Neutrophil (primary cell): ENCODE results near the gene NPAS3.

Experiments used
- H3K27ac ChIP-seq: fragments of 200-600 bp; sonication (generic); 2 replicates; pipeline ENCODE4 v1.5.1; 2016; ENCODE audit warnings: mild to moderate bottlenecking, moderate library complexity
- H3K27me3 ChIP-seq: fragments of 200-600 bp; sonication (generic); 2 replicates; pipeline ENCODE4 v1.6.0; 2016; ENCODE audit warnings: mild to moderate bottlenecking
- H3K36me3 ChIP-seq: fragments of 200-600 bp; sonication (generic); 2 replicates; pipeline ENCODE4 v1.5.1; 2017
- H3K4me1 ChIP-seq, 2 experiments: fragments of 200-600 bp in 1 of 2; sonication (generic) in 1 of 2; 1 replicate in 1 of 2; 2 replicates in 1 of 2; pipeline versions ENCODE4 v1.5.1 to v1.6.1; 2013 to 2016; ENCODE audit warnings: low read depth in 1 of 2, low read length in 1 of 2, mild to moderate bottlenecking in 1 of 2, moderate library complexity in 1 of 2; ENCODE audit not compliant: control insufficient read depth in 1 of 2, insufficient read depth in 1 of 2
- H3K4me3 ChIP-seq, 2 experiments: fragments of 200-600 bp in 1 of 2; sonication (generic) in 1 of 2; 1 replicate in 1 of 2; 2 replicates in 1 of 2; pipeline ENCODE4 v1.5.1; 2013 to 2016; ENCODE audit warnings: low read depth in 1 of 2, low read length in 1 of 2, mild to moderate bottlenecking in 1 of 2, moderate library complexity in 1 of 2
- H3K9me3 ChIP-seq: fragments of 200-600 bp; sonication (generic); 2 replicates; pipeline ENCODE4 v1.5.1; 2016
- CTCF ChIP-seq: fragments of 200-600 bp; sonication (generic); IDR thresholded peaks from 2 replicates; pipeline ENCODE4 v1.5.1; 2016; ENCODE audit warnings: antibody characterized with exemption

Gene NPAS3

GRCh38 chr14:33455654-33456345, 517.1 kb downstream of the NPAS3 start:
- Histone ChIP-seq H3K27ac (no peak overlapping the region), H3K4me1 (no peaks in the 10 kb centered on the region), H3K27me3 (no peaks in the 10 kb centered on the region), H3K36me3 (no peaks in the 10 kb centered on the region), H3K9me3 (no peaks in the 10 kb centered on the region), H3K4me3 (no peak overlapping the region)
- no peak for TF ChIP-seq CTCF

GRCh38 chr14:33457021-33457420, 518.3 kb downstream of the NPAS3 start:
- Histone ChIP-seq H3K9me3 (no peaks in the 10 kb centered on the region), H3K4me1 (no peaks in the 10 kb centered on the region), H3K27me3 (no peaks in the 10 kb centered on the region), H3K27ac (no peak overlapping the region), H3K36me3 (no peaks in the 10 kb centered on the region), H3K4me3 (no peak overlapping the region)
- no peak for TF ChIP-seq CTCF

GRCh38 chr14:33457617-33458016, 518.9 kb downstream of the NPAS3 start:
- TF ChIP-seq CTCF: no peak
- no peak overlapping the region for H3K27ac ChIP-seq

GRCh38 chr14:33460164-33460563, 521.5 kb downstream of the NPAS3 start:
- no peaks in the 10 kb centered on the region for H3K27me3 ChIP-seq
- no peaks in the 10 kb centered on the region for H3K9me3 ChIP-seq
- no peak overlapping the region for H3K27ac ChIP-seq
- no peaks in the 10 kb centered on the region for H3K36me3 ChIP-seq
- H3K4me3 ChIP-seq: no peak overlapping the region
- TF ChIP-seq CTCF: no peak
- no peaks in the 10 kb centered on the region for H3K4me1 ChIP-seq

More at GRCh38 chr14:33457617-33458016, 518.9 kb downstream of the NPAS3 start:
- Histone ChIP-seq H3K36me3 (no peaks in the 10 kb centered on the region), H3K27me3 (no peaks in the 10 kb centered on the region), H3K4me1 (no peaks in the 10 kb centered on the region), H3K9me3 (no peaks in the 10 kb centered on the region), H3K4me3 (no peak overlapping the region)

- Histone ChIP-seq H3K36me3 (no peaks in the 10 kb centered on the region), H3K4me1 (no peaks in the 10 kb centered on the region), H3K27ac (no peak overlapping the region), H3K9me3 (no peaks in the 10 kb centered on the region), H3K27me3 (no peaks in the 10 kb centered on the region), H3K4me3 (no peak overlapping the region)
- no peak for TF ChIP-seq CTCF
Measured at GRCh38 chr14:33461036-33461435, 522.4 kb downstream of the NPAS3 start.

GRCh38 chr14:33463731-33464130, 525.1 kb downstream of the NPAS3 start:
- Histone ChIP-seq H3K9me3 (no peaks in the 10 kb centered on the region), H3K4me3 (no peak overlapping the region), H3K27ac (no peak overlapping the region), H3K36me3 (no peaks in the 10 kb centered on the region), H3K27me3 (no peaks in the 10 kb centered on the region), H3K4me1 (no peaks in the 10 kb centered on the region)
- no peak for TF ChIP-seq CTCF
